SK-N-SH (cell line): Measurements from ENCODE around the gene CAMK2B.

Experiments used
- CHD2 ChIP-seq: fragments of 150-350 bp; IDR thresholded peaks from 2 replicates; pipeline ENCODE4 v1.6.1; 2018; ENCODE audit warnings: low read length; ENCODE audit not compliant: partially characterized antibody
- CTCF ChIP-seq: fragments of 200-600 bp; sonication (generic); IDR thresholded peaks from 2 replicates; pipeline ENCODE4 v1.6.1; 2017; ENCODE audit warnings: antibody characterized with exemption, mild to moderate bottlenecking, moderate library complexity
- FOXM1 ChIP-seq: IDR thresholded peaks from 2 replicates; pipeline ENCODE4 v1.4.0; 2012; ENCODE audit warnings: low read depth, mild to moderate bottlenecking
- JUND ChIP-seq: IDR thresholded peaks from 2 replicates; pipeline ENCODE4 v1.4.0; 2012
- NRF1 ChIP-seq: IDR thresholded peaks from 2 replicates; pipeline ENCODE4 v1.6.1; 2012; ENCODE audit warnings: low read depth, mild to moderate bottlenecking, low read length
- PBX3 ChIP-seq: IDR thresholded peaks from 2 replicates; pipeline ENCODE4; 2012
- POLR2AphosphoS5 ChIP-seq: IDR thresholded peaks from 2 replicates; pipeline ENCODE4 v1.6.1; 2012; ENCODE audit warnings: low read depth, low read length
- RAD21 ChIP-seq: IDR thresholded peaks from 2 replicates; pipeline ENCODE4 v1.6.1; 2012; ENCODE audit warnings: mild to moderate bottlenecking, low read length
- REST ChIP-seq: IDR thresholded peaks from 2 replicates; pipeline ENCODE4 v1.6.1; 2012; ENCODE audit warnings: mild to moderate bottlenecking, low read depth, low read length, moderate library complexity
- SIN3A ChIP-seq: IDR thresholded peaks from 2 replicates; pipeline ENCODE4 v1.6.1; 2012; ENCODE audit warnings: low read depth, mild to moderate bottlenecking, low read length, moderate library complexity, borderline replicate concordance
- SMC3 ChIP-seq: IDR thresholded peaks from 2 replicates; pipeline ENCODE4 v1.6.1; 2012; ENCODE audit warnings: low read depth, low read length, improper control_type of control experiment
- TCF12 ChIP-seq: IDR thresholded peaks from 2 replicates; pipeline ENCODE4 v1.4.0; 2012
- USF2 ChIP-seq: fragments of 150-350 bp; IDR thresholded peaks from 2 replicates; pipeline ENCODE4 v1.6.1; 2017; ENCODE audit warnings: antibody characterized with exemption, low read length, low read depth, borderline replicate concordance

- no peak for TF ChIP-seq CTCF
- TF ChIP-seq NRF1 = no peak
- no peak for TF ChIP-seq REST
- TF ChIP-seq RAD21 = no peak
- no peak for TF ChIP-seq USF2
- no peak for TF ChIP-seq SIN3A
- TF ChIP-seq TCF12 = no peak
- TF ChIP-seq SMC3 = no peak
- TF ChIP-seq PBX3 = no peak
- no peak for TF ChIP-seq FOXM1
- TF ChIP-seq JUND = no peak
- no peak for TF ChIP-seq POLR2AphosphoS5
- no peak for TF ChIP-seq CHD2
Measured at GRCh38 chr7:44258865-44259546, 66.4 kb downstream of the CAMK2B start.
